H1 (cell line): ENCODE results near the gene GPR31. TPM values are rescaled to one million over a fixed set of nuclear protein-coding genes. Genes with fewer than 3 reads are reported as not detected.

Experiments
- CHD1 ChIP-seq: IDR thresholded peaks from 2 replicates; pipeline ENCODE4 v1.6.1; 2012; ENCODE audit warnings: low read depth, low read length, improper control_type of control experiment
- KDM5A ChIP-seq: fragments of 200-600 bp; IDR thresholded peaks from 2 replicates; pipeline ENCODE4 v1.7.1; 2012; ENCODE audit warnings: mild to moderate bottlenecking, low read length, inconsistent platforms, mixed read lengths
- TAF7 ChIP-seq: optimal IDR thresholded peaks from 2 replicates; pipeline ENCODE3; 2011; ENCODE audit warnings: low read depth, mild to moderate bottlenecking, inconsistent platforms, low read length, moderate library complexity, borderline replicate concordance
- polyA plus RNA-seq, 7 experiments: library from polyadenylated mRNA; depleted of rRNA in 3 of 7; stranded (reverse) in 5 of 7; unstranded in 2 of 7; fragments of >200 nt in 5 of 7; fragments of 200-250 nt in 2 of 7; gene quantifications; 1 replicate in 5 of 7; 2 replicates in 1 of 7; 4 replicates in 1 of 7; pipeline versions ENCODE4 v1.2.1 to v1.2.3, GENCODE V29; 2011 to 2013; ENCODE audit warnings: missing spikeins in 2 of 7, mixed read lengths in 2 of 7
- total RNA-seq: library from RNA; stranded (reverse); fragmentation: NEBNext Ultra II Directional; extraction: Animal tissue kit (Norgen Biotek cat#: 25700); gene quantifications from 2 replicates; pipeline ENCODE4 v1.2.1, GENCODE V29; 2021

Gene GPR31
- total and polyA plus RNA-seq, 2 of the 8 experiments (the other 6 are each of a cell fraction or from before 2014, with no cell fraction given): not detected

- TF ChIP-seq KDM5A (no peak), TAF7 (no peak), CHD1 (no peak)
Observed at GRCh38 chr6:167165858-167166471, 8.2 kb upstream of the GPR31 start (continued).
